Activated CD8-positive, alpha-beta memory T cell treated with anti-CD3 and anti-CD28 coated beads for 4 hours (primary cell): ENCODE measurements around the gene TDRD9.

Experiments used
- DNase-seq, 2 donors: peaks; one replicate each; pipeline ENCODE4 v3.0.0-alpha.2; 2020; ENCODE audit warnings: low read depth in 2 of 2

TDRD9 gene

DNA sequence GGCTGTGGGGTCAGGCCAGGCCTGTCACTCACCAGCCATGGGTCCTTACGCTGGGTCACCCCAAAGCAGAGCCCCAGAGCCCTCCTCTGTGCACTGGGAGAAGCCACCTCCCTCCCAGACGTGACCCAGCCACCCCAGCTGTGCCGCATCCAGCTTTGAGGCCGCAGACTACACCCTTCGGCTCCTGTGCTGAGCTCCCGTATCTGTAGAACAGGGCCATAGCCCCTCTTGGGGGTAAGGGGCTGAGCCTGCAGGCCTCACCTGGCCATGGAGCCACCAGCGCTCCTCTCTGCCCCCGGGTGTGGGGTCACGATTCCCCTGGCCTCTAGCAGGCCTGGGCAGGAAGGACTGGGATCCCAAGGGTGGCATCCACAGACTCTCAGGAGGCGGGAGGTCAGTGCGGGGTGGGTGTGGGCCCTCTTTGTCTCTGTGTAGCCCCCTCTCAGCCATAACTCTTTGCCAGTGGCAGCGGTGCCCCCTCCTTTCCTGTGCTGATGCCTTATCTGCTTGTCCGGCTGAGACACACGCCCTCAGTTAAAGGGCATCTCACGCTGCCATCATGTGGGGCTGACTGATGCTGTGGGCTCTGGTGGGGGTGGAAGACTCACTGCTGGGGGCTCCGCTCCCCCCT is 173.5 kb downstream of the TDRD9 start:
- no peak for DNase-seq
